Fibroblast of villous mesenchyme (primary cell): ENCODE results near the gene CERS5. TPM values are rescaled to one million over a fixed set of nuclear protein-coding genes. Genes with fewer than 3 reads are reported as not detected.
A peak's percentile ranks its signal among the peaks of the same experiment; 100 is the strongest.

Experiments
- DNase-seq: peaks from one replicate; pipeline ENCODE4 v3.0.0-alpha.2; 2010; ENCODE audit warnings: low read depth
- H3K4me3 ChIP-seq: 2 replicates; pipeline ENCODE4 v1.5.1; 2011; ENCODE audit warnings: low read depth, mild to moderate bottlenecking, low read length
- total RNA-seq: library from RNA; depleted of rRNA; stranded (reverse); fragments of >200 nt; gene quantifications from 2 replicates; pipeline ENCODE4 v1.2.3, GENCODE V29; 2012
- TF ChIP-seq, protein P1 (sequence below): IDR thresholded peaks from 2 replicates; pipeline ENCODE4 v1.5.1; 2012; ENCODE audit warnings: low read depth, mild to moderate bottlenecking, low read length; ENCODE audit not compliant: insufficient read depth

Gene CERS5
- total RNA-seq, 1 donor: 40.2 TPM

DNA sequence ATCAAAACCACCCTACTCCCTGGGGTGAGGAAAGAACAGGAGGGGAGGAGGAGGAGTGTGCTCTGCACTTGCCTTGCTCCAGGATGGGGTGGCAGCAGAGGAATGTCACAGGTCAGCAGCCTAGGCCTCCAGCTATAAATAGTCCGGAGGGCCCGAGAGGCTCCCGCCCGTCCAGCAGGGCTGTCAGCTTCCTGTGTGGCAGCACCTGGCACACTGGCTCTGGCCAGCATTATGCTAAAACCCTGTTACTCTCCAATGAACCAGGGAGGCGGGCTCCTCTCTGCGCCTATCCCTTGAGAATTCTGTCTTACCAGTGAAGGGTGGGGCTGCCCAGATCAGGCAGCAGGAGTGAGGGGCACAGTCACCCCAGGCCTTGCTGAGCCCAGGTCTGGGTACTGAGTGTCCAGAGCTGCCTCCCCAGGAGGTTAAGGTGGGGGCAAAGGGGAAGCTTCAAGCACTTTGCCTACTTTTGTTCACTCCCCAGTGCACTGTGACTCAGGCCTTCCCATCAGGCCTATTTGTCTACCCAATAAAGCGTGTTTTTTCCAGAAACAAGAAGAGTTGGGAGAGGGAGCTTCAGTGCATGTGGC lies 56.3 kb downstream of the CERS5 start:
- no peak overlapping the region for H3K4me3 ChIP-seq

GRCh38 chr12:50110127-50110761 lies 56.9 kb downstream of the CERS5 start:
- TF ChIP-seq, protein P1, sequence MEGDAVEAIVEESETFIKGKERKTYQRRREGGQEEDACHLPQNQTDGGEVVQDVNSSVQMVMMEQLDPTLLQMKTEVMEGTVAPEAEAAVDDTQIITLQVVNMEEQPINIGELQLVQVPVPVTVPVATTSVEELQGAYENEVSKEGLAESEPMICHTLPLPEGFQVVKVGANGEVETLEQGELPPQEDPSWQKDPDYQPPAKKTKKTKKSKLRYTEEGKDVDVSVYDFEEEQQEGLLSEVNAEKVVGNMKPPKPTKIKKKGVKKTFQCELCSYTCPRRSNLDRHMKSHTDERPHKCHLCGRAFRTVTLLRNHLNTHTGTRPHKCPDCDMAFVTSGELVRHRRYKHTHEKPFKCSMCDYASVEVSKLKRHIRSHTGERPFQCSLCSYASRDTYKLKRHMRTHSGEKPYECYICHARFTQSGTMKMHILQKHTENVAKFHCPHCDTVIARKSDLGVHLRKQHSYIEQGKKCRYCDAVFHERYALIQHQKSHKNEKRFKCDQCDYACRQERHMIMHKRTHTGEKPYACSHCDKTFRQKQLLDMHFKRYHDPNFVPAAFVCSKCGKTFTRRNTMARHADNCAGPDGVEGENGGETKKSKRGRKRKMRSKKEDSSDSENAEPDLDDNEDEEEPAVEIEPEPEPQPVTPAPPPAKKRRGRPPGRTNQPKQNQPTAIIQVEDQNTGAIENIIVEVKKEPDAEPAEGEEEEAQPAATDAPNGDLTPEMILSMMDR: no peak
- H3K4me3 ChIP-seq: no peak overlapping the region
- DNase-seq: no peak

More for the DNA sequence above, 56.3 kb downstream of the CERS5 start:
- TF ChIP-seq, protein P1: no peak
- peak; percentile 56 for DNase-seq

- H3K4me3 ChIP-seq: no peak overlapping the region
- TF ChIP-seq, protein P1: no peak
- DNase-seq: no peak
Measured at GRCh38 chr12:50109319-50109718, 57.9 kb downstream of the CERS5 start.

DNA sequence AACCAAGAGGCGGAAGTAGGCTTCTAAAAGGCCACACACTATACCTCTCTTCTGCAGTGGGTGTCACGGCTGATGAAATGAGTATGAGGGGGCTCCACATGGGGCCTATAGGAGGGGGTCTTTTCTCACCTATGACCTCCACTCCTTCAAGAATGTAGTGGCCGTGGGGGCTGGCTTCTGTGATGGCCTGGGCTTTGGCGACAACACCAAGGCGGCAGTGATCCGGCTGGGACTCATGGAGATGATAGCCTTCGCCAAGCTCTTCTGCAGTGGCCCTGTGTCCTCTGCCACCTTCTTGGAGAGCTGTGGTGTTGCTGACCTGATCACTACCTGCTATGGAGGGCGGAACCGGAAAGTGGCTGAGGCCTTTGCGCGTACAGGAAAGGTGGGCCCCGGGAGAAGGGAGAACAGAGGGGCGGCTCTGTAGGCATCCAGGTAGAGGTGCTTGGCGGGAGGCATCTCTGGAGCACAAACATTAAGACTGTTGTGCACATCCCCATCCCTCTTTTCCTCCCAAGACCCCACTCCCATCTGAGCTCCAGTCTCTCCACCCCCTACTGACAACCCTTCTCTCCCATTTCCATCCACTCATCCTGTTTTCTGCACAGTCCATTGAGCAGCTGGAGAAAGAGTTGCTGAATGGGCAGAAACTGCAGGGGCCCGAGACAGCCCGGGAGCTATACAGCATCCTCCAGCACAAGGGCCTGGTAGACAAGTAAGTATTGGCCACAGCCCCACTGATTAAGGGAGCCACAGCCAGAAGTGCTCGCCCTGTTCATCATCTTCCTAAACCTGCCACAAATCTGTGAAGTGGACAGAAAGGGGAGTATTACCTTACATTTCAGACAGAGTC lies 59.5 kb downstream of the CERS5 start:
- TF ChIP-seq, protein P1: no peak
- no peak for DNase-seq
- no peak overlapping the region for H3K4me3 ChIP-seq

GRCh38 chr12:50106907-50107306 lies 60.3 kb downstream of the CERS5 start:
- no peak overlapping the region for H3K4me3 ChIP-seq
- no peak for DNase-seq
- TF ChIP-seq, protein P1: no peak

GRCh38 chr12:50105913-50106450 lies 61.2 kb downstream of the CERS5 start:
- TF ChIP-seq, protein P1: no peak
- no peak for DNase-seq

More at GRCh38 chr12:50105913-50106450, 61.2 kb downstream of the CERS5 start:
- no peak overlapping the region for H3K4me3 ChIP-seq
